ENCODE measurements around the gene SSC4D.

GRCh38 chr7:76371396-76371795, 38.1 kb downstream of the SSC4D start:
- no peak for TF ChIP-seq CTCF (IDR thresholded peaks at IDR 0.05; ENCODE audit: low read depth, low read length)
- no peak for TF ChIP-seq POLR2A (IDR thresholded peaks at IDR 0.05; ENCODE audit: extremely low read depth, insufficient read length)
